Gastroesophageal sphincter (tissue), 4 donors: ENCODE results near the gene RAB11A. TPM values are rescaled to one million over a fixed set of nuclear protein-coding genes. Genes with fewer than 3 reads are reported as not detected.
A peak's percentile ranks its signal among the peaks of the same experiment; 100 is the strongest.

ENCODE experiments used
- ATAC-seq: fragments of 150-250 bp; one replicate; pipeline ENCODE4 v1.9.1; 2016; ENCODE audit warnings: mild to moderate bottlenecking, moderate library complexity
- H3K27ac ChIP-seq, 4 donors: fragments of 200-600 bp; sonication (generic) in 3 of 4; 1 replicate in 3 of 4; 2 replicates in 1 of 4; pipeline ENCODE4 v1.5.1; 2016 to 2019
- H3K27me3 ChIP-seq: fragments of 200-600 bp; sonication (generic); one replicate; pipeline ENCODE4 v1.5.1; 2019
- H3K36me3 ChIP-seq, 2 donors: fragments of 200-600 bp; sonication (generic); one replicate each; pipeline ENCODE4 v1.5.1; 2019; ENCODE audit warnings: control low read depth in 1 of 2
- H3K4me1 ChIP-seq, 3 donors: fragments of 200-600 bp; sonication (generic); 1 replicate in 2 of 3; 2 replicates in 1 of 3; pipeline ENCODE4 v1.5.1; 2016 to 2019; ENCODE audit warnings: control low read depth in 2 of 3
- H3K4me3 ChIP-seq, 2 donors: fragments of 200-600 bp; sonication (generic); one replicate each; pipeline ENCODE4 v1.5.1; 2019; ENCODE audit warnings: mild to moderate bottlenecking in 1 of 2, moderate library complexity in 1 of 2
- H3K9me3 ChIP-seq, 3 donors: fragments of 200-600 bp; sonication (generic); one replicate each; pipeline ENCODE4 v1.5.1; 2017 to 2019; ENCODE audit warnings: control low read depth in 2 of 3
- EP300 ChIP-seq: sonication (generic); formaldehyde crosslinking; IDR thresholded peaks from one replicate; pipeline ENCODE4 v1.6.1; 2017; ENCODE audit warnings: antibody characterized with exemption, mild to moderate bottlenecking
- POLR2A ChIP-seq, 2 donors: fragments of 450-650 bp; IDR thresholded peaks; one replicate each; pipeline ENCODE4 v1.6.1; 2017; ENCODE audit warnings: antibody characterized with exemption in 2 of 2, mild to moderate bottlenecking in 2 of 2, moderate library complexity in 1 of 2
- POLR2AphosphoS5 ChIP-seq: sonication (generic); formaldehyde crosslinking; IDR thresholded peaks from one replicate; pipeline ENCODE4 v1.6.1; 2017; ENCODE audit warnings: antibody characterized with exemption
- WGBS, 2 donors: methylation state at CpG; one replicate each; pipeline ENCODE4 v1.1.5; 2018; ENCODE audit warnings: low coverage in 1 of 2; 5-methylcytosine and 5-hydroxymethylcytosine counted together
- total RNA-seq, 4 donors: library from RNA; depleted of rRNA; stranded (reverse); fragments of >200 nt; gene quantifications; one replicate each; pipeline ENCODE4 v1.1.0, GENCODE V29; 2016
- TF ChIP-seq, protein P1 (sequence below), 4 experiments: fragments of 200-600 bp in 2 of 4; fragments of 450-650 bp in 2 of 4; sonication (generic) in 1 of 4; IDR thresholded peaks; one replicate each; pipeline ENCODE4 v1.5.1; 2017 to 2019; ENCODE audit warnings: antibody characterized with exemption in 4 of 4, mild to moderate bottlenecking in 2 of 4, moderate library complexity in 2 of 4

RAB11A gene
- total RNA-seq, 4 donors from 2014 or later, result 120 to 257 (median 135) TPM

- peaks cover 6% of the 10 kb centered on the region for H3K27me3 ChIP-seq
- H3K4me3 ChIP-seq, result no peak overlapping the region
- no peaks in the 10 kb centered on the region for H3K36me3 ChIP-seq
- H3K9me3 ChIP-seq, result no peaks in the 10 kb centered on the region
- 61 to 86% methylated on average over 4 to 7 of the region's 7 CpGs for WGBS, 2 donors
- H3K27ac ChIP-seq, result no peak overlapping the region
- ATAC-seq, result peak; percentile 85
- H3K4me1 ChIP-seq, result peaks cover 0 to 7% (median 3%) of the 10 kb centered on the region in 3 donors
- TF ChIP-seq POLR2AphosphoS5, result no peak
- TF ChIP-seq, protein P1, sequence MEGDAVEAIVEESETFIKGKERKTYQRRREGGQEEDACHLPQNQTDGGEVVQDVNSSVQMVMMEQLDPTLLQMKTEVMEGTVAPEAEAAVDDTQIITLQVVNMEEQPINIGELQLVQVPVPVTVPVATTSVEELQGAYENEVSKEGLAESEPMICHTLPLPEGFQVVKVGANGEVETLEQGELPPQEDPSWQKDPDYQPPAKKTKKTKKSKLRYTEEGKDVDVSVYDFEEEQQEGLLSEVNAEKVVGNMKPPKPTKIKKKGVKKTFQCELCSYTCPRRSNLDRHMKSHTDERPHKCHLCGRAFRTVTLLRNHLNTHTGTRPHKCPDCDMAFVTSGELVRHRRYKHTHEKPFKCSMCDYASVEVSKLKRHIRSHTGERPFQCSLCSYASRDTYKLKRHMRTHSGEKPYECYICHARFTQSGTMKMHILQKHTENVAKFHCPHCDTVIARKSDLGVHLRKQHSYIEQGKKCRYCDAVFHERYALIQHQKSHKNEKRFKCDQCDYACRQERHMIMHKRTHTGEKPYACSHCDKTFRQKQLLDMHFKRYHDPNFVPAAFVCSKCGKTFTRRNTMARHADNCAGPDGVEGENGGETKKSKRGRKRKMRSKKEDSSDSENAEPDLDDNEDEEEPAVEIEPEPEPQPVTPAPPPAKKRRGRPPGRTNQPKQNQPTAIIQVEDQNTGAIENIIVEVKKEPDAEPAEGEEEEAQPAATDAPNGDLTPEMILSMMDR (IDR thresholded peaks at IDR 0.05), result peak; percentile 28 to 60 (median 50)
- TF ChIP-seq POLR2A (IDR thresholded peaks at IDR 0.05), result no peak
Measured at GRCh38 chr15:65824031-65824743, 45.1 kb upstream of the RAB11A start.

- H3K27ac ChIP-seq, result no peak overlapping the region
- 56 to 58% methylated on average over 4 of the region's 5 CpGs for WGBS, 2 donors
- H3K4me3 ChIP-seq, result no peak overlapping the region
- no peaks in the 10 kb centered on the region for H3K36me3 ChIP-seq
- peak; percentile 72 for ATAC-seq
- peaks cover 6% of the 10 kb centered on the region for H3K27me3 ChIP-seq
- no peaks in the 10 kb centered on the region for H3K9me3 ChIP-seq
- TF ChIP-seq POLR2A (IDR thresholded peaks at IDR 0.05) (no peak), EP300 (no peak), POLR2AphosphoS5 (peak; percentile 17)
- TF ChIP-seq, protein P1 (IDR thresholded peaks at IDR 0.05), result no peak
- peaks cover 0 to 7% (median 0%) of the 10 kb centered on the region in 3 donors for H3K4me1 ChIP-seq
Measured at GRCh38 chr15:65824941-65825544, 44.2 kb upstream of the RAB11A start.

- no peak for ATAC-seq
- H3K36me3 ChIP-seq, result no peaks in the 10 kb centered on the region
- H3K27ac ChIP-seq, result no peak overlapping the region
- no peak for TF ChIP-seq EP300
- no peak for TF ChIP-seq POLR2AphosphoS5
- TF ChIP-seq, protein P1 (IDR thresholded peaks at IDR 0.05), result no peak
- no peak for TF ChIP-seq POLR2A (IDR thresholded peaks at IDR 0.05)
- 69 to 79% methylated on average over 3 of the region's 3 CpGs for WGBS, 2 donors
- H3K27me3 ChIP-seq, result no peaks in the 10 kb centered on the region
- peaks cover 0 to 10% (median 0%) of the 10 kb centered on the region in 3 donors for H3K4me1 ChIP-seq
- no peak overlapping the region for H3K4me3 ChIP-seq
- H3K9me3 ChIP-seq, result no peaks in the 10 kb centered on the region
Measured at GRCh38 chr15:65827065-65827464, 42.2 kb upstream of the RAB11A start.

DNA sequence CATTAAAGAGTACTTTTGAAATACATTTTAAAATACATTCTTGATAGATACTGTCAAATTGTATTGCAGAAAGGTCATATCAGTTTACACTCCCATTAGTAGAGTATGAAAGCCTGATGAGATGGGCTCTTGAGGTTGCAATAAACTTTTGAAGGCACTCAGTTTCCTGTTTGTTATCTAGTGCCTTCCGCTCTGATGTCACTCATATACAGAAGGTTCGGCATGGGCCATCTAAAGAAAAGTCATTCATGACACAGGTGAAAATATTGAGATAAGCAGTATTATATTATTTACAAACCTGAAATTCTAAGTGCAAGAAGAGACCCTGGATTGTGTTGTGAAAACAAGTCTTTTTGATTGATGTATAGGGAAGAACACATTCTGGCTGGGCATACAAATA lies 40.7 kb upstream of the RAB11A start:
- H3K36me3 ChIP-seq, result no peaks in the 10 kb centered on the region
- WGBS, 2 donors, result 95 to 100% methylated on average over 2 of the region's 2 CpGs
- H3K4me1 ChIP-seq, result peaks cover 0 to 24% (median 9%) of the 10 kb centered on the region in 3 donors
- no peak for ATAC-seq
- H3K4me3 ChIP-seq, result no peak overlapping the region
- H3K9me3 ChIP-seq, result no peaks in the 10 kb centered on the region
- H3K27ac ChIP-seq, result no peak overlapping the region
- no peaks in the 10 kb centered on the region for H3K27me3 ChIP-seq
- no peak for TF ChIP-seq EP300
- no peak for TF ChIP-seq POLR2AphosphoS5
- TF ChIP-seq, protein P1 (IDR thresholded peaks at IDR 0.05), result no peak
- TF ChIP-seq POLR2A (IDR thresholded peaks at IDR 0.05), result no peak
